NCI-H748 treated with DMSO at 0.1 percent for 48 hours (cell line): Measurements from ENCODE around the gene IFITM5.

ENCODE experiments used
- DNase-seq: peaks from one replicate; lab custom pipeline; 2025; lab: John Stamatoyannopoulos, UW

IFITM5 gene

DNA sequence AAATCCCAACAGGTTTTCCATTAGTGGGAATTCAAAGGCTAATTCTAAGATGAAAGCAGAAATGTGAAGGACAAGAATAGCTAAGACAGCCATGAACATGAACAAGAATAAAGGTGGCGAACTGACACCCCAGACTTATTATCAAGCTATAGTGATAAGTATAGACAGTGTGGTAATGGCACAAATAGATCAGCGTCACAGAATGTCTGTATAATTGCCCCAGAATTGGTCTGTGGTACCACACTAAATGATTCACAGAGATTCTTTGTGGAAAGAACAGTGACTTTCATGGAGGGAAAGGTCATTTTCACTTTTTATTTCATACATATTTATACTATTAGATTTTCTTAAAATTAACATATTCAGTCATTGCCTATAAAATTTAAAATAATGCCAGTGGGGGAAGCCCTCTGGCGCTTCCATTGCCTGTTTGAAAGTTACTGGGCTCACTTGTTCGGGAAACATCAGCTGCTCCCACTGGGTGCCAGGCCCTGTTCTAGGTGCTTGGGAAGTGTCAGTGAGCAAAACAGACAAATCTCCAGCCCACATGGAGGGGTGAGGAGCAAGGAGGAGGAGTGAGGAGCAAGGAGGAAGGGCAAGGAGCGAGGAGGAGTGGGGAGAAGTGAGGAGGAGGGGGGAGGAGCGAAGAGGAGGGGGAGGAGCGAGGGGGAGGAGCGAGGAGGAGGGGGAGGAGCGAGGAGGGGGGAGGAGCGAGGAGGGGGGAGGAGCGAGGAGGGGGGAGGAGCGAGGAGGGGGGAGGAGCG is 32.5 kb downstream of the IFITM5 start:
- no peak for DNase-seq

GRCh38 chr11:261624-262023 is 37.7 kb downstream of the IFITM5 start:
- no peak for DNase-seq

- DNase-seq = no peak
Measured at GRCh38 chr11:259413-259812, 39.9 kb downstream of the IFITM5 start.

DNA sequence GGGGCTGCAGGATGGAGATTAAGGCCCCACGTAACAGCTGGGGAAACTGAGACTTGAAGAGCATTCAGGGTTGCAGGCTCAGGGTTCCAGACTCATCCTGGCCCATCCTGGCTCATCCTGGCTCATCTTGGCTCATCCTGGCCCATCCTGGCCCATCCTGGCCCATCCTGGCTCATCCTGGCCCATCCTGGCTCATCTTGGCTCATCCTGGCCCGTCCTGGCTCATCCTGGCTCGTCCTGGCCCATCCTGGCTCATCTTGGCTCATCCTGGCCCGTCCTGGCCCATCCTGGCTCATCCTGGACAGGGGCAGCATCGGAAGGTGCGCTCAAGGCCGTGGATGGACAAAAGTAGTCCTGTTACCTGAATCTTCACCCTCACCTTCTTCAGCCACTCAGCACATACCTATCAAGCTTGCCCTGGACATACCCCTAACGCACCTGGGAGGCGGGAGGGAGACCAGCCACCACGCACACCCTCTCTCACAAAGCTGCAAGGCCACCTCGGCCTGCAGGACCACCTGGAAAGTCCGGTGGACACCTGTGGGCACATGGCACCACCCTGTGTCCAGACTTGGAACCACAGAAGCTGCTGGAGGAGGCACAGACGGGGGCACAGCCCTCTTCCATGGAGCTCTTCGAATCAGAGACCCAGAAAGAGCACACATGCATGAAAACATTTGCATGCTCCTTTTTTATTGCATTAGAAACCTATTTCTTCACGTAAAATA is 41.4 kb downstream of the IFITM5 start:
- no peak for DNase-seq

DNA sequence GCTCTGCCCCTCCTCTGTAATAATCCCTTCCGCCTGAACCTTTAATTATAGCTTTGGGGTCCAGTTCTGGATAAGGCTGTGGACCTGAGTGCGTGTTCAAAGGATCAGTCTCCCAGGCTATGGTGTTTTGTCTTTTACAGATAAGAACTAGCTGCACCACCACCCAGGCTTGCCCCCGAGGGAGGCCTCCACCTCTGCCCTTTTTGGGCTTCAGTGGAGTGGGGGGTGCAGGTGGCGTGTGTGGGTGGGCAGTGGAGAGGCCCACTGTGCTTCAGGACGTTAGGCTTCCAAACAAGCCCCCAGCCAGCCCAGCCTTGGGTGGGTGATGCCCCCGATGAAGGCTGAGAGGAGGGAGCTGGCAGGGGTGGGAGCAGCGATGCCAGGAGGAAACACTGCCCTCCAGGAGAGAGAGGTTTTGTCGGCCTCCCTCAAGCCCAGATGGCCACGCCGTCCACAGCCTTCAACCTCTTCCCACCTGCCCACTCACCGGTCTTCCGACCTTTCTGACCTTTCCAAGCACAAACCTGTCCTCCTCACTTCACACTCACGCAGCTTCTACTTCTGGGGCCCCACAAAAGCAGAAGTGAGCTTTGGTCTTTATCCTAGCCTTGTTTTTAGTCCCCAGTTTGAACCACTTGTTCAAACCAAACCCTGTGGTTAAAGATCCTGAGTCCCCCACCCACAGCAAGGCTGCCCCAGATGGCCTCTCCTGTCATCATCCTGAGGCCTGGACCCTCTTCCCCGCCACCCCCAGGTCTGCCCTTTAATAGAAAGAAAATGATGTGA is 42.2 kb downstream of the IFITM5 start:
- DNase-seq = no peak

DNA sequence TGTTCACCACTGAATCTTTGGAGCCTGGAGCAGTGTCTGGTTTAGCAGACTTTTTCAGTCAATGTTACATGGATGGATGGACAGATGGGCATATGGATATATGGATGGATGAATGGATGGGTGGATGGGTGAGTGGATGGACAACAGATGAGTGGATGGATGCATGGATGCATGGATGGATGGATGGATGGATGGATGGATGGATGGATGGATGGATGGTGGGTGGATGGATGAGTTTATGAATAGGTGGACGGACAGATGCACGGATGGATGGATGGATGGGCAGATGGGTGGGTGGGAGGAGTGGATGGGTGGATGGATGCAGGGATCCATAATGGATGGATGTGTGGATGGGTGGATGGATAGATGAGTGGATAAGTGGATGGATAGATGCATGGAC is 43.5 kb downstream of the IFITM5 start:
- no peak for DNase-seq

- no peak for DNase-seq
Measured at GRCh38 chr11:255176-255575, 44.1 kb downstream of the IFITM5 start.

DNA sequence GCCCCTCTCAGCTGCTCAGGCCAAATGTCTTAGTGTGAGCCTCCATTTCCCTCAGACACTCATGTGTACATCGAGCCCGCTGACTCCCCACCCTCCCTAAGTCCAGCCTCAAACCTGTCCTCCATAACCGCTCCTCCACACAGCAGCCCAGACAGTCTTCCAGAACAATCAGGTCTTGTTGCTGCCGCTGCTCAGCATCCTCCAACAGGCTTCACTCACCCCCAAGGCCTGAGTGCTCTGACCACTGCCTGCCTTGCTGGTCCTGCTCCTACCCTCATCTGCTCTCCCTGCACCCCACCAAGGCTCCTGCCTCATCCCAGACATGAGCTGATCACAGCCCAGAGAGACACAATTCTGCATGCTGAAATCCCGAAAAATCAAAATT is 45.4 kb downstream of the IFITM5 start:
- DNase-seq = no peak

DNA sequence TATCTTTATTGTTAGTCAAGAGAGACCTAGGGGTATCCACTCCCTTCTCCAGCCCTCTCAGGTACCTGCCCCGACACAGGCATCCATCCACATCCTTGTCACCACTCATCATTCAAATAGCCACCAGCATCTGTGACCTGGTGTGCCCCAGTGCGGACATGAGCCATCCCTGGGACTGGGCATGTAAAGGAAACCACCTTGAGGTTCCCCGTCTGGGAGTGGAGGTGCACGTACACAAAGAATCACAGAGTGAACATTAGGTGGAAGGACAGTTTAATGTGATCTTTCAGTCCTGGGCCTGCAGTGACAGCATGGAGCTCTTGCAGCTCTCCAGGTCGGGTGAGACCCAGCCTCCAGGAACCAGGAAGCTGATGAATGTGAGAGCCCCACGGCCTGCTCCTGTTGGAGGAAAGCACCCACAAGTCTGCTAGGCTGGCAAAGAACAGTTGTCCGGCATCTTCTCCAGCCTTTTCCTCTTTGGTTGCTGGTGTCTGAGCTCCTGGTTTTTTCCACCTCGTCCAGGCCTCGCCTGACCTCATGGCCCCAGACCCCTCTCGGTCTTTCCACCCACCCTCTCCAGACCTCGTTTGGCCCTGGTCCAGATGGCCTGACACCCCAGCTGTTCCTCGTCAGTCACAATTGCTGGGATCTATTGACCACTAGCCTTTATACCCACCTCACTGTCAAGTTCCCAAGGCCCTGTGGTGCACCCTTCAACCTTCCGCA is 46.0 kb downstream of the IFITM5 start:
- no peak for DNase-seq

DNA sequence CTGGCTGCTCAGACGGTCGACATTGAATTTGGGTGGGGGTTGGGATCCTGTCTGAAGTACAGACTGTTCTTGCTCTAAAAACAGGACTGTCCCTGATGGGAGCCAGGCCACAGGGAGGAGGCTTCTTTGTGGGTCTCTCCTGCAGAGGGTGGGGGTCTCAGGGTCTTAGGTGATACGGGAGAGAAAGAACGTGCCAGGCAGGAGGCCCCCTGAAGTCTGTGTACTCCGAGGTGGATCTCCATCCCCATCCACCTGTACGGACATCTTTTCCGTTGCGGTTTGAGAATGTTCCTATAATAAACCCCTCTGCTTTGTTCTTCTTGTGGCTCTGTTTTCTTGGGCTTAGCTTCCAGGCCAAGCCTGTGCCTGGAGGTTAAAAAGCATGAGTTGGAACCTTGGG is 46.7 kb downstream of the IFITM5 start:
- no peak for DNase-seq

- no peak for DNase-seq
Measured at GRCh38 chr11:251550-251949, 47.8 kb downstream of the IFITM5 start.

- peak; percentile 5 for DNase-seq
Measured at GRCh38 chr11:250740-251299, 48.5 kb downstream of the IFITM5 start.

DNA sequence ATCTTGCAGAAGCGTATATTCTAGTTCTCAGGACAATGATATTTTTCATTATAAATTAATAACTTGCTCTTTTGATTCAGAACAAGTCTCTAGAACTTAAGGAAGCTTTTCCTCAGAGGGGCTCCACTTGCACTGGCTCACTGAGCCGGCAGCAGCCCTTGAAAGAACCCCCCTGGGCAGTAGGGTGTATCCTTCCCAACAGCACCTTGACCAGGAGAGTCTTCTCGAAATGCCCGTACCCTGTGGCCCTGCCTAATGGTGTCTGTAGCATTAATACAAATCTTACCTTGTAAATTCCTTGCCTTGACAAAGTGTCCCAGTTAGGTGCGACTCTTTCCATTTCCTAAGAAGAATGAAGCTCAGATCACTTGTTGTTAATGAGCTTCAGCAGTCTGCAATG is 49.1 kb downstream of the IFITM5 start:
- no peak for DNase-seq

- DNase-seq = no peak
Measured at GRCh38 chr11:249062-249461, 50.3 kb downstream of the IFITM5 start.
